CD14-positive monocyte (primary cell): ENCODE measurements around the gene EPHB6. TPM values are rescaled to one million over a fixed set of nuclear protein-coding genes. Genes with fewer than 3 reads are reported as not detected.

Experiments
- DNase-seq, 3 donors: peaks; one replicate each; pipeline ENCODE4 v3.0.0-alpha.2; 2011 to 2022
- H2AFZ ChIP-seq: 2 replicates; pipeline ENCODE4 v1.6.0; 2012; ENCODE audit warnings: mild to moderate bottlenecking, low read depth, low read length, inconsistent platforms; ENCODE audit not compliant: insufficient read depth, poor library complexity, severe bottlenecking
- H3K27ac ChIP-seq, 2 donors: 1 replicate in 1 of 2; 2 replicates in 1 of 2; pipeline ENCODE4 v1.5.1; 2012 to 2013; ENCODE audit warnings: low read length in 2 of 2, control low read depth in 1 of 2, inconsistent platforms in 1 of 2, low read depth in 1 of 2, mild to moderate bottlenecking in 1 of 2
- H3K27me3 ChIP-seq, 2 donors: one replicate each; pipeline versions ENCODE4 v1.6.0 to v1.6.1; 2011 to 2013; ENCODE audit warnings: low read length in 2 of 2; ENCODE audit not compliant: control insufficient read depth in 2 of 2, insufficient read depth in 2 of 2
- H3K36me3 ChIP-seq, 2 donors: replicated peaks in 1 of 2; 1 replicate in 1 of 2; 2 replicates in 1 of 2; pipeline versions ENCODE4 v1.5.1 to v1.6.1; 2012 to 2013; ENCODE audit warnings: low read length in 2 of 2, control low read depth in 1 of 2, inconsistent platforms in 1 of 2, mild to moderate bottlenecking in 1 of 2; ENCODE audit not compliant: insufficient read depth in 2 of 2, control insufficient read depth in 1 of 2
- H3K4me1 ChIP-seq, 2 donors: 1 replicate in 1 of 2; 2 replicates in 1 of 2; pipeline versions ENCODE4 v1.5.1 to v1.6.1; 2012 to 2013; ENCODE audit warnings: low read length in 2 of 2, control low read depth in 1 of 2, inconsistent platforms in 1 of 2, mild to moderate bottlenecking in 1 of 2, moderate library complexity in 1 of 2; ENCODE audit not compliant: insufficient read depth in 2 of 2, control insufficient read depth in 1 of 2
- H3K4me2 ChIP-seq: replicated peaks from 2 replicates; pipeline ENCODE3; 2012; ENCODE audit warnings: low read length, moderate library complexity, mild to moderate bottlenecking; ENCODE audit not compliant: poor library complexity, severe bottlenecking; ENCODE audit errors: extremely low read depth
- H3K4me3 ChIP-seq, 3 experiments: fragments of 200-600 bp in 1 of 3; sonication (generic) in 1 of 3; replicated peaks in 1 of 3; 1 replicate in 2 of 3; 2 replicates in 1 of 3; pipeline ENCODE4 v1.5.1; 2011 to 2013; ENCODE audit warnings: low read length in 3 of 3, mild to moderate bottlenecking in 3 of 3, control low read depth in 2 of 3, low read depth in 2 of 3, inconsistent platforms in 1 of 3, moderate library complexity in 1 of 3
- H3K79me2 ChIP-seq: 2 replicates; pipeline ENCODE4 v1.6.0; 2012; ENCODE audit warnings: mild to moderate bottlenecking, control low read depth, inconsistent platforms, low read length, moderate library complexity; ENCODE audit not compliant: insufficient read depth
- H3K9ac ChIP-seq: 2 replicates; pipeline ENCODE4 v1.6.0; 2017; ENCODE audit warnings: low read length, mild to moderate bottlenecking; ENCODE audit not compliant: insufficient read depth, poor library complexity, severe bottlenecking
- H3K9me3 ChIP-seq, 2 donors: replicated peaks in 1 of 2; 1 replicate in 1 of 2; 2 replicates in 1 of 2; pipeline versions ENCODE4 v1.5.1 to v1.6.1; 2012 to 2013; ENCODE audit warnings: low read length in 2 of 2, control low read depth in 1 of 2; ENCODE audit not compliant: control insufficient read depth in 1 of 2, insufficient read depth in 1 of 2
- H4K20me1 ChIP-seq: 2 replicates; pipeline ENCODE4 v1.6.0; 2012; ENCODE audit warnings: mild to moderate bottlenecking, low read length, control low read depth, moderate library complexity; ENCODE audit not compliant: insufficient read depth
- H3K27ac Mint-ChIP-seq, 7 donors: one replicate each; pipeline ENCODE4 v1.8.0; 2020; ENCODE audit warnings: mild to moderate bottlenecking in 7 of 7, mixed read lengths in 7 of 7, moderate library complexity in 6 of 7, inconsistent platforms in 2 of 7
- H3K27me3 Mint-ChIP-seq, 3 donors: one replicate each; pipeline ENCODE4 v1.8.0; 2021 to 2022; ENCODE audit warnings: low read depth in 3 of 3, mild to moderate bottlenecking in 3 of 3, mixed read lengths in 3 of 3, moderate library complexity in 3 of 3, inconsistent platforms in 1 of 3
- H3K36me3 Mint-ChIP-seq, 2 donors: one replicate each; pipeline ENCODE4 v1.8.0; 2020; ENCODE audit warnings: mixed read lengths in 2 of 2, inconsistent platforms in 1 of 2, mild to moderate bottlenecking in 1 of 2
- H3K4me1 Mint-ChIP-seq: one replicate; pipeline ENCODE4 v1.8.0; 2020; ENCODE audit warnings: mild to moderate bottlenecking, mixed read lengths
- H3K4me3 Mint-ChIP-seq, 2 donors: one replicate each; pipeline ENCODE4 v1.8.0; 2020; ENCODE audit warnings: mild to moderate bottlenecking in 2 of 2, mixed read lengths in 2 of 2, moderate library complexity in 1 of 2
- H3K9me3 Mint-ChIP-seq, 7 donors: one replicate each; pipeline ENCODE4 v1.8.0; 2020 to 2022; ENCODE audit warnings: mixed read lengths in 7 of 7, mild to moderate bottlenecking in 6 of 7, moderate library complexity in 6 of 7, inconsistent platforms in 2 of 7
- CTCF ChIP-seq: fragments of 200-600 bp; IDR thresholded peaks from one replicate; pipeline ENCODE4 v1.8.0; 2022; ENCODE audit warnings: antibody characterized with exemption, mild to moderate bottlenecking
- WGBS: methylation state at CpG from one replicate; pipeline ENCODE4 v1.1.5; 2013; ENCODE audit warnings: missing lambda C conversion rate; ENCODE audit not compliant: insufficient coverage; 5-methylcytosine and 5-hydroxymethylcytosine counted together
- intact Hi-C, 2 donors: fragments of 100-400 bp; cut with micrococcal nuclease; formaldehyde crosslinking; loops; one replicate each; pipeline versions ENCODE4 v1.15.0 to v1.15.1; 2023
- polyA plus RNA-seq, 3 donors: library from polyadenylated mRNA; depleted of rRNA in 1 of 3; unstranded in 2 of 3; stranded (reverse) in 1 of 3; fragments of 300-500 nt in 2 of 3; fragments of >200 nt in 1 of 3; fragmentation: Illumina TruSeq in 2 of 3; gene quantifications; 1 replicate in 2 of 3; 2 replicates in 1 of 3; pipeline ENCODE4 v1.2.3, GENCODE V29; 2012 to 2021

EPHB6 gene
- polyA plus RNA-seq, 3 donors = 7.9 to 18.2 (median 9.3) TPM

- H3K36me3 Mint-ChIP-seq = no peaks in the 10 kb centered on the region
- no peaks in the 10 kb centered on the region for H4K20me1 ChIP-seq
- DNase-seq = no peak
- H3K4me1 ChIP-seq = no peaks in the 10 kb centered on the region
- no peak overlapping the region for H3K4me3 Mint-ChIP-seq
- peak overlapping the region in 1 of 7 donors; percentile 3 for H3K27ac Mint-ChIP-seq
- no peaks in the 10 kb centered on the region for H3K9me3 ChIP-seq
- no peaks in the 10 kb centered on the region for H3K36me3 ChIP-seq
- no peaks in the 10 kb centered on the region for H3K9me3 Mint-ChIP-seq
- H3K4me3 ChIP-seq = no peak overlapping the region
- H3K4me1 Mint-ChIP-seq = peaks cover 10% of the 10 kb centered on the region
- H2AFZ ChIP-seq = no peak overlapping the region
- WGBS = 100% methylated on average over 1 of the region's 3 CpGs
- intact Hi-C loops = no loop called here
- no peak for TF ChIP-seq CTCF
- H3K79me2 ChIP-seq = no peaks in the 10 kb centered on the region
- H3K27ac ChIP-seq = no peak overlapping the region
- H3K27me3 Mint-ChIP-seq = peaks cover 0 to 1% (median 0%) of the 10 kb centered on the region in 3 donors
- no peak overlapping the region for H3K4me2 ChIP-seq
- no peaks in the 10 kb centered on the region for H3K27me3 ChIP-seq
- H3K9ac ChIP-seq = no peak overlapping the region
Measured at GRCh38 chr7:142836426-142836825, 18.4 kb upstream of the EPHB6 start.

DNA sequence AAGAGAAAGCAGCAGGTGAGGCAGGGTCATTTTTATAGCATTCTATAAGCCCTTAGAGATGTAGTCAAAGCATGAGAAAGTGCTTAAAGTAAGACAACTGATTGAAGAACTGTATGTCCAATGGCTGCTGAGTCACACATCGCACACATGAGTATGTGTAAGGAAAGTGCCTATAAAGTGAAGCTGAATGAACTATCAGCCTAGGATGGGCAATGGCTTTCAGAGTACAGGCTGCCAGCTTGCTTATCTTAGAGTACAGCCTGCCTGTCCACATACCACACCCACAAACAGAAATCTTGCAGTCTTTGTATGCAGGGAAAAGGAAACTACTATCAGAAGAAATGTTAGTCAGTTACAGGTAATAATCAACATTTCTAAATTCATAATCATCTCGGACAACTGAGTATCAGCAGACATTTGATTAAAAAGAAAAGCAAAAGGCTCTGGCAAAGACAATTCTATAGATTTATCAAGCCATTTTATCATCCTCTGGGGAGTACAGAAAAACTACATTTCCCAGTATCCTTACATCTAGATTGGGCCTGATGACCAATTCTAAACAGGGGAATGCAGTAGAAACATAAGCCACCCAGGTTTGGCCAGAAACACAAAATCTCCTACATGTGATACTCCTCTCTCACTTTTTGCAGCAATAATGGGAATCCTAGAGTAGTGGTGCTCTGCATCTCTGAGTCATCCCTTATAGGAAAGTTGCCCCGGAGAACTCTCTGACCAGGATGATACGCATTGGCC lies 16.2 kb upstream of the EPHB6 start:
- H3K4me1 Mint-ChIP-seq = no peaks in the 10 kb centered on the region
- H3K4me3 Mint-ChIP-seq = no peak overlapping the region
- Histone ChIP-seq H3K4me2 (no peak overlapping the region), H3K79me2 (no peaks in the 10 kb centered on the region), H4K20me1 (no peaks in the 10 kb centered on the region), H3K4me3 (no peak overlapping the region), H3K27ac (no peak overlapping the region), H3K36me3 (no peaks in the 10 kb centered on the region), H3K4me1 (no peaks in the 10 kb centered on the region), H2AFZ (no peak overlapping the region), H3K27me3 (no peaks in the 10 kb centered on the region), H3K9ac (no peak overlapping the region), H3K9me3 (no peaks in the 10 kb centered on the region)
- peak overlapping the region in 1 of 7 donors; percentile 17 for H3K27ac Mint-ChIP-seq
- intact Hi-C loops = no loop called here
- DNase-seq = no peak
- TF ChIP-seq CTCF = no peak
- no CpG with 5 or more reads among the region's 4 CpGs for WGBS
- no peaks in the 10 kb centered on the region for H3K9me3 Mint-ChIP-seq
- H3K36me3 Mint-ChIP-seq = no peaks in the 10 kb centered on the region
- peaks cover 0 to 1% (median 0%) of the 10 kb centered on the region in 3 donors for H3K27me3 Mint-ChIP-seq
